Right ventricle myocardium inferior (tissue), 1 donor: Measurements from ENCODE around the gene CDAN1. TPM values are rescaled to one million over a fixed set of nuclear protein-coding genes. Genes with fewer than 3 reads are reported as not detected.
"Not testable (repeated sequence)": the region's sequence is repeated elsewhere in the genome, so short reads cannot be mapped to it uniquely, and the experiment has no call there.

Experiments used
- ATAC-seq: fragments of 200-7000 bp; cut with Tn5 transposase; one replicate; pipeline ENCODE4 v1.9.1; 2020; ENCODE audit warnings: mild to moderate bottlenecking, moderate library complexity
- DNase-seq: peaks from one replicate; pipeline ENCODE4 v3.0.0; 2021; ENCODE audit errors: missing footprints
- intact Hi-C: fragments of 100-400 bp; cut with DNase I; formaldehyde crosslinking; loops from one replicate; pipeline ENCODE4 v1.11.0; 2022
- long read RNA-seq: library from polyadenylated mRNA; unstranded; transcript quantifications from one replicate; pipeline ENCODE4 v2.0.0, GENCODE V29; 2021
- total RNA-seq: library from RNA; stranded (reverse); fragmentation: NEBNext Ultra II Directional; extraction: Animal tissue kit (Norgen Biotek cat#: 25700); gene quantifications from one replicate; pipeline ENCODE4 v1.2.1, GENCODE V29; 2021
- donor health status: DM: no; HTN: yes; CAD: no; lungs with severe emphysema.

The CDAN1 gene
- total RNA-seq, result 6.2 TPM
- long read RNA-seq, full-length matches to known transcripts, result 2 of 11 reads
- long read RNA-seq, partial matches to known transcripts, result 4 of 11 reads
- long read RNA-seq, other reads (novel, unspliced or antisense), result 5 of 11 reads

- intact Hi-C loops, result loop anchor here (10.0 kb wide), 1 partner anchor 188 kb away; the partner anchor contains the start of gene TTBK2
These were observed at the start of gene CDAN1 for GRCh38 chr15:42736793-42737528. Gene CDAN1, minus strand, starts transcription at chr15:42737128. Its CDS starts 26 bp downstream, at chr15:42737102.

DNA sequence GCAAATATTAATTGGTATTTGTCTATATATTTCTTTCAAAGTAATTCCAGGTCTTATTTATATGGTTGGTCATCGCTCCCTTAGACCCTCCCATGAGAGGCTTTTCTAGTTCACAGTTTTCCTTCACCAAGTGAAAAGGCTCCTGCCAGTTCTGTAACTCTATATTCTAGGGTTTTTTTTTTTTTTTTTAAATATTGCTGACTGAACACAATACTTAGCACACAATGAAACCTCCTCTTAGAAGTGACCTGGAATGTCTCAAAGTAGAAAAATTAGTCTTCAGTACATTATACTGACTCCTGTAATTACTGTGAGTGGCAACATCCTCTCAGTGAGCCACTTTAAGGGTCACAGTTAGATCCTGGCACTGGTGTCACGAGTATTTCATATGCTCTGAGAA lies 48.6 kb upstream of the CDAN1 start:
- ATAC-seq, result no peak
- intact Hi-C loops, result no loop called here
- no peak for DNase-seq

More at GRCh38 chr15:42736793-42737528, at the start of gene CDAN1:
- peak; percentile 97 for ATAC-seq
- DNase-seq, result peak; percentile 95

DNA sequence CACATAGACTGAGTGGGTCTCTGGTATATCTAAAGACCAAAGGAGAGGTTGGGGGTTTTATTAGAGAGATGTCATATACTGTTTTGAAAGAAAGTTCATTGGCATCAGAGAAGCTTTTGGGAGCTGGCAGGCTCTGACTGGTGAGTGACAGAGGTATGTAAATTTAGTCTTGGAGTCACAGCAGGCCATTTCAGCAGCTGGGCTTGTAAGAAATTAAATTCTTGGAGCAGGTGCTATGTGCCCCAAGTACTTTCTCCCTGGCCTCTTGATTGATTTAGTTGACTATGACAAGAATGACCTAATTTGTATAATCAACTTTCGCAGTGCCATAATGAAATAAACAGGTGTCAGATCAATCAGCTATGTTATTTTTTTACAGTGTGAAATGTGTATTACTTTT lies 47.8 kb upstream of the CDAN1 start:
- no peak for ATAC-seq
- intact Hi-C loops, result no loop called here
- no peak for DNase-seq

DNA sequence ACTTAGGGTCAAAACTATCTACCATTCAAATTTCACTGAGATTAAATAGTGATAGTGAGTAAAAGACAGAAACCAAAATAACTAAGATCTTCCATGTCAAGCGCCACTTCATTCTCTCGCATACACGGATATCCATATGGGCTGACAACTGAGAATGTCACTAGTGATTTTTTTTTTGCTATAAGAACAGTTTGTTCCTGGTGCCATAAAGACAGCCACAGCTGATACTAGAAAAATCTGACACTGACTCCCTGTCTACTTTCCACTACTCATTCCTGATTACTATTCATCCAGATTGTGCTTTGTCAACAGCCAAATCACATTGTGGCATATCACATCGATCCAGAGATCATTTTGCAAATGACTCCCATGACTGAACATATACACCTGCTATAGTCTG lies 45.8 kb upstream of the CDAN1 start:
- intact Hi-C loops, result no loop called here
- no peak for DNase-seq
- no peak for ATAC-seq

DNA sequence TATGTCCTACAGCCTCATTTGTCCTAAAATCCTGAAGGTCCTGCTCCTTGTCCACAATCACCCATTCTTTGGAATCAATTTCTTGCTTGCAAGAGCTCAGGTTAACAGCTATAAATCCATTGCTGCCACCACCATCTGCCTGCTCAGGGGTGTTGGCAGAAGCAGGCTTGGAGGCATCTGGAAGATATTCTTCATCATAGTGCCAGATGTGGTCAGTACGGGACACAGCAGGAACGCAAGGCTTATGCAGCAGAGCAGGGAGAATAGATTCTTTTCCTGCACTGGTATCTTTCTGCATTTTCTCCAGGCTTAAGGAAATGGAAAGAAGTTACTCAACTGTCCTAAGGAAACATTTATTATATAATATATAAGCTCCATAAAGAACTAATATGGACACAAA lies 38.5 kb upstream of the CDAN1 start:
- intact Hi-C loops, result no loop called here
- DNase-seq (no peak), ATAC-seq (no peak)

GRCh38 chr15:42772901-42773300 lies 36.0 kb upstream of the CDAN1 start:
- DNase-seq (no peak), ATAC-seq (no peak)
- intact Hi-C loops, result no loop called here

DNA sequence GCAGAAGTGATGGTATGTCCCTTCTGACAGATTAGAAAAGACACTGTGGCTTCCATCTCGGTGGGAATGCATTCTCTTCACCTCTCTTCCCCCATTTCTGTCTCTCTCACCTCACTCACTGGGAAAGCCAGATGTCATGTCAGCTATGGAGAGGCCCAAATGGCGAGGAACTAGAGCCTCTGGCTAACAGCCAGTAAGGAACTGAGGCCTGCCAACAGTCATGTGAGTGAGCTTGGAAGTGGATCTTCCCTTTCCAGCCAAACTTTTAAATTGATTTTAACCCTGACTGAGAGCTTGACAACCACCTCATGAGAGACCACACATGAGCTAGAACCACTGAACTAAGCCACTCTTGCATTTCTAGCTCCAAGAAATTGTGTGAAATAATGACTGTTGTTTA lies 35.2 kb upstream of the CDAN1 start:
- intact Hi-C loops, result no loop called here
- DNase-seq (no peak), ATAC-seq (no peak)

DNA sequence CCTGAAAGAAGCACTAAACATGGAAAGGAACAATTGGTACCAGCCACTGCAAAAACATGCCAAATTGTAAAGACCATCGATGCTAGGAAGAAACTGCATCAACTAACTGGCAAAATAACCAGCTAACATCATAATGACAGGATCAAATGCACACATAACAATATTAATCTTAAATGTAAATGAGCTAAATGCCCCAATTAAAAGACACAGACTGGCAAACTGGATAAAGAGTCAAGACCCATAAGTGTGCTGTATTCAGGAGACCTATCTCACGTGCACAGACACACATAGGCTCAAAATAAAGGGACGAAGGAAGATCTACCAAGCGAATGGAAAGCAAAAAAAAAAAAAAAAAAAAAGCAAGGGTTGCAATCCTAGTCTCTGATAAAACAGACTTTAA lies 29.2 kb upstream of the CDAN1 start:
- DNase-seq, intact Hi-C loops, ATAC-seq: not testable (repeated sequence)

DNA sequence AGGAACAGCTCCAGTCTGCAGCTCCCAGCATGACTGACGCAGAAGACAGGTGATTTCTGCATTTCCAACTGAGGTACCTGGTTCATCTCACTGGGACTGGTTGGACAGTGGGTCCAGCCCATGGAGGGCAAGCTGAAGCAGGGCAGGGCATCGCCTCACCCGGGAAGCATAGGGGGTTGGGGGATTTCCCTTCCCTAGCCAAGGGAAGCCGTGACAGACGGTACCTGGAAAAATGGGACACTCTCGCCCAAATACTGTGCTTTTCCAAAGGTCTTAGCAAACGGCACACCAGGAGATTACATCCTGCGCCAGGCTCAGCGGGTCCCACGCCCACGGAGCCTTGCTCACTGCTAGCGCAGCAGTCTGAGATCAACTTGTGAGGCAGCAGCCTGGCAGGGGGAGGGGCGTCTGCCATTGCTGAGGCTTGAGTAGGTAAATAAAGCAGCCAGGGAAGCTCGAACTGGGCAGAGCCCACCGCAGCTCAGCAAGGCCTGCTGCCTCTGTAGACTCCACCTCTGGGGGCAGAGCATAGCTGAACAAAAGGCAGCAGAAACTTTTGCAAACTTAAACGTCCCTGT lies 27.3 kb upstream of the CDAN1 start:
- DNase-seq, ATAC-seq, intact Hi-C loops: not testable (repeated sequence)

- ATAC-seq, intact Hi-C loops, DNase-seq: not testable (repeated sequence)
These were observed 24.9 kb upstream of the CDAN1 start for GRCh38 chr15:42761813-42762212.

GRCh38 chr15:42760759-42761158 lies 23.8 kb upstream of the CDAN1 start:
- DNase-seq (no peak), ATAC-seq (no peak)
- intact Hi-C loops, result no loop called here

- ATAC-seq (no peak), DNase-seq (no peak)
- intact Hi-C loops, result no loop called here
These were observed 22.2 kb upstream of the CDAN1 start for GRCh38 chr15:42759093-42759492.

DNA sequence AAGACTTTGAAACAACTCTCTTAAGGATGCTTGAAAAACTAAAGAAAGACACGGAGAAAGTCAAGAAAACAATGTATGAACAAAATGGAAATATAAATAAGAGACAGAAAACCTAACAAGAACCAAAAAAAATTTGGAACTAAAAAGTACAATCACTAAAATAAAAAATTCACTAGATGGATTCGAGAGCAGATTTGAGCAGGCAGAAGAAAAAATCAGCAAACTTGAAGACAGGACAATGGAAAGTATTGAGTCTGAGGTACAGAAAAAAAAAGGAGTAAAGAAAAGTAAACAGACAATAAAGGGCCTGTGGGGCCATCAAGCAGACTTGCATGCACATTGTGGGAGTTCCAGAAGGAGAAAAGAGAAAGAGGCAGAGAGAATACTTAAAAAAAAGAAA lies 13.4 kb upstream of the CDAN1 start:
- intact Hi-C loops, result no loop called here
- no peak for ATAC-seq
- no peak for DNase-seq

- intact Hi-C loops, result no loop called here
- ATAC-seq, result no peak
- DNase-seq, result no peak
These were observed 12.3 kb upstream of the CDAN1 start for GRCh38 chr15:42749266-42749665.

- no peak for DNase-seq
- no peak for ATAC-seq
- intact Hi-C loops, result no loop called here
These were observed 7.3 kb upstream of the CDAN1 start for GRCh38 chr15:42744195-42744594.

GRCh38 chr15:42742149-42742548 lies 5.2 kb upstream of the CDAN1 start:
- no peak for ATAC-seq
- intact Hi-C loops, result no loop called here

DNA sequence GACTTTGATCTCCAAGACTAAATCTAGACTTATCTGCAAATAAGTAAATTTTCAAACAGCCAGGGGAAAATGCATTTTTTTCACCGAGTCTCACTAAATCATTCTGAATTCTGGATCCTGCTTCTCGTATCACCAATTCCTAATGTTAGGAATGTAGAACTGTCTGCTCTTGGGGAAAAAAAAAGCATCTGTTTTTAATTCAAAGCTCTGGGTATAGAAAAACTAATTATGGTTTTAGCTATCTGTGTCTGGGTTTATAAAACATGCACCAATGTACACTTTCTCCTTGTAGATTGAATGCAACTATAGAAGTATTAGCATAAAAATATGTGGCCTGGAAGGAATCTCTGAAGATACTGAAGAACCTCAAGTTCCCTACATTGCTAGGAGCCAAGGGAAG lies 4.8 kb upstream of the CDAN1 start:
- no peak for ATAC-seq
- intact Hi-C loops, result no loop called here

More at GRCh38 chr15:42742149-42742548, 5.2 kb upstream of the CDAN1 start:
- no peak for DNase-seq

DNA sequence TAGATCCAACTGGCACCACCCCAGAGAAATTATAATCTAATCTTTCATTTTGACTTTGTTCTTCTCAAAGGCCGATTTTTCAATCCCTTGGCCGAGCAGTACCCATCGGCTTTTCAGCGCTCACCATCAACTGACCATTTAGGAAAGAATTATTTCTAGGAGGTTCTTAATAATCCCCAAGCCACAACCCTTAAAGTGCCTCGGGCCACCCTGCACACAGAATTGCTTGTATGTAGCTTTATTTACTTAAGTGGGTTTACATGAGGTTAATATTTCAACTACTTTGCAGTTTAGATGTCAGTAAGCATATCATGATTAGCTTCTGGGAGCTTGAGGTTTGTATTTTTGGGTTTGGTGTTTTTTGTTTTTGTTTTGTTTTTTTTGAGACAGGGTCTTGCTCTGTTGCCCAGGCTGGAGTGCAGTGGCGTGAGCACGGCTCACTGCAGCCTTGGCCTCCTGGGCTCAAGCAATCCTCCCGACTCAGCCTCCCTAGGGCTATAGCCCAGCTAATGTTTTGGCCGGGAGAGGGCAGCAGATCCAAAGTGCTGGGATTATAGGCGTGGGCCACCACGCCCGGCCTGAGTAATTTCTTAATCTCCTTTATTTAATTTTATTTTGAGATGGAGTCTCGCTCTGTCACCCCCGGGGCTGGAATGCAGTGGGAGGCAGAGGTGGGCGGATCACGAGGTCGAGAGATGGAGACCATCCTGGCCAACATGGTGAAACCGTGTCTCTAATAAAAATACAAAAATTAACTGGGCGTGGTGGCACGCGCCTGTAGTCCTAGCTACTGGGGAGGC lies 801 bp upstream of the CDAN1 start:
- DNase-seq, result no peak

More for the DNA sequence above, 4.8 kb upstream of the CDAN1 start:
- no peak for DNase-seq

GRCh38 chr15:42736178-42736792 lies 643 bp downstream of the CDAN1 start:
- DNase-seq (no peak), ATAC-seq (peak; percentile 38)
- intact Hi-C loops, result loop anchor here (10.0 kb wide), 1 partner anchor 189 kb away; the partner anchor contains the start of gene TTBK2

More for the DNA sequence above, 801 bp upstream of the CDAN1 start:
- intact Hi-C loops, result loop anchor here (10.0 kb wide), 1 partner anchor 187 kb away; the partner anchor contains the start of gene TTBK2
- no peak for ATAC-seq
